ENCODE results near the gene SEPTIN2. TPM values are rescaled to one million over a fixed set of nuclear protein-coding genes. Genes with fewer than 3 reads are reported as not detected.
A peak's percentile ranks its signal among the peaks of the same experiment; 100 is the strongest.
"Not testable (repeated sequence)": the region's sequence is repeated elsewhere in the genome, so short reads cannot be mapped to it uniquely, and the experiment has no call there.

SEPTIN2 gene
- total RNA-seq, 1 experiment from 2014 or later: 500 TPM

- ChIA-PET POLR2A (ENCODE audit: unreplicated experiment) (interaction anchor here (0.6 to 1.3 kb wide), 15 partner anchors 10 to 1082 kb away, joined by 3 to 9 read pairs (median 5); partner anchors contain the start of genes DTYMK and PASK), CTCF (interaction anchor here (0.5 to 0.6 kb wide), 3 partner anchors 134 to 215 kb away, joined by 3 to 7 read pairs (median 3); no protein-coding TSS in a partner anchor)
- peak; percentile 95 to 100 for DNase-seq
- Histone ChIP-seq H3K9me3 (ENCODE audit: insufficient read depth, low read depth) (no peaks in the 10 kb centered on the region), H3K4me1 (replicated peaks; ENCODE audit: insufficient read depth) (peaks cover 39% of the 10 kb centered on the region), H3K9me2 (ENCODE audit: insufficient read depth) (no peaks in the 10 kb centered on the region), H3K36me3 (ENCODE audit: low read depth) (peaks cover 31% of the 10 kb centered on the region), H2AFZ (peak within 1 kb of the TSS; percentile 90), H3K27me3 (ENCODE audit: insufficient read depth, low read depth) (no peaks in the 10 kb centered on the region), H3F3A (ENCODE audit: insufficient read depth, low read depth) (peaks cover 4% of the 10 kb centered on the region), H4K20me1 (ENCODE audit: insufficient read depth) (peaks cover 64% of the 10 kb centered on the region), H3K27ac (peak within 1 kb of the TSS; percentile 96), H3K79me2 (ENCODE audit: low read depth) (peaks cover 92% of the 10 kb centered on the region), H3K4me3 (peak within 1 kb of the TSS; percentile 95), H3K4me2 (peak within 1 kb of the TSS; percentile 91)
- BruUV-seq (replicated peaks): no TSS peak
- intact Hi-C loops (cut with micrococcal nuclease; ENCODE audit: unreplicated experiment): loop anchor here (1.0 to 5.0 kb wide), 6 partner anchors 42 to 417 kb away; partner anchors contain the start of genes FARP2, MTERF4 and STK25
- TF ChIP-seq EZH2 (IDR thresholded peaks at IDR 0.05; ENCODE audit: low read depth) (no peak), CTCF (conservative IDR thresholded peaks at IDR 0.05) (no peak)
Measured at GRCh38 chr2:241315093-241315878, 439 bp upstream of the SEPTIN2 start, which contains the start of gene HDLBP. HDLBP (minus strand) TSS chr2:241315672; CDS start chr2:241266869, 48,803 bp downstream.

GRCh38 chr2:241316825-241317224, 1.1 kb downstream of the SEPTIN2 start:
- H3K4me3 ChIP-seq: peak overlapping the region; percentile 95
- intact Hi-C loops (cut with micrococcal nuclease; ENCODE audit: unreplicated experiment): loop anchor here (5.0 kb wide), 3 partner anchors 40 to 215 kb away; partner anchors contain the start of genes FARP2, MTERF4 and STK25
- H3K36me3 ChIP-seq (ENCODE audit: low read depth): peaks cover 28% of the 10 kb centered on the region
- ChIA-PET CTCF (no interaction called here), POLR2A (ENCODE audit: unreplicated experiment) (interaction anchor here (0.6 kb wide), 1 partner anchor 54 kb away, joined by 3 read pairs; no protein-coding TSS in a partner anchor)
- peaks cover 39% of the 10 kb centered on the region for H3K4me1 ChIP-seq (replicated peaks; ENCODE audit: insufficient read depth)
- H3K27ac ChIP-seq: peak overlapping the region; percentile 65; the same call in 1 of the 2 replicates
- BruUV-seq (replicated peaks): TSS peak; percentile 39
- no peaks in the 10 kb centered on the region for H3K27me3 ChIP-seq (ENCODE audit: insufficient read depth, low read depth)
- peak overlapping the region; percentile 71 for H2AFZ ChIP-seq
- H3F3A ChIP-seq (ENCODE audit: insufficient read depth, low read depth): peaks cover 7% of the 10 kb centered on the region
- H3K9me2 ChIP-seq (ENCODE audit: insufficient read depth): no peaks in the 10 kb centered on the region
- peak overlapping the region; percentile 78 for H3K4me2 ChIP-seq
- H4K20me1 ChIP-seq (ENCODE audit: insufficient read depth): peaks cover 66% of the 10 kb centered on the region
- H3K9me3 ChIP-seq (ENCODE audit: insufficient read depth, low read depth): no peaks in the 10 kb centered on the region
- peaks cover 92% of the 10 kb centered on the region for H3K79me2 ChIP-seq (ENCODE audit: low read depth)
- TF ChIP-seq CTCF (conservative IDR thresholded peaks at IDR 0.05) (no peak), EZH2 (IDR thresholded peaks at IDR 0.05; ENCODE audit: low read depth) (no peak)
- no peak for DNase-seq

- peaks cover 39% of the 10 kb centered on the region for H3K4me1 ChIP-seq (replicated peaks; ENCODE audit: insufficient read depth)
- no peaks in the 10 kb centered on the region for H3K27me3 ChIP-seq (ENCODE audit: insufficient read depth, low read depth)
- H3K4me2 ChIP-seq: peak overlapping the region; percentile 78
- H3K9me3 ChIP-seq (ENCODE audit: insufficient read depth, low read depth): no peaks in the 10 kb centered on the region
- intact Hi-C loops (cut with micrococcal nuclease; ENCODE audit: unreplicated experiment): loop anchor here (5.0 kb wide), 3 partner anchors 40 to 215 kb away; partner anchors contain the start of genes FARP2, MTERF4 and STK25
- H3K36me3 ChIP-seq (ENCODE audit: low read depth): peaks cover 22% of the 10 kb centered on the region
- TF ChIP-seq CTCF (conservative IDR thresholded peaks at IDR 0.05) (no peak), EZH2 (IDR thresholded peaks at IDR 0.05; ENCODE audit: low read depth) (no peak)
- no peak for DNase-seq
- H3K9me2 ChIP-seq (ENCODE audit: insufficient read depth): no peaks in the 10 kb centered on the region
- peaks cover 7% of the 10 kb centered on the region for H3F3A ChIP-seq (ENCODE audit: insufficient read depth, low read depth)
- peaks cover 66% of the 10 kb centered on the region for H4K20me1 ChIP-seq (ENCODE audit: insufficient read depth)
- no TSS peak for BruUV-seq (replicated peaks)
- ChIA-PET CTCF (no interaction called here), POLR2A (ENCODE audit: unreplicated experiment) (interaction anchor here (0.6 kb wide), 1 partner anchor 54 kb away, joined by 3 read pairs; no protein-coding TSS in a partner anchor)
- H3K27ac ChIP-seq: no peak overlapping the region
- H2AFZ ChIP-seq: no peak overlapping the region
- peak overlapping the region; percentile 95 for H3K4me3 ChIP-seq
- H3K79me2 ChIP-seq (ENCODE audit: low read depth): peaks cover 92% of the 10 kb centered on the region
Measured at GRCh38 chr2:241317391-241317790, 1.7 kb downstream of the SEPTIN2 start.

- H2AFZ ChIP-seq; H3K9me3 ChIP-seq (ENCODE audit: insufficient read depth, low read depth); H3K9me2 ChIP-seq (ENCODE audit: insufficient read depth); H3K4me3 ChIP-seq; H3K27me3 ChIP-seq (ENCODE audit: insufficient read depth, low read depth); CTCF ChIA-PET; H3K27ac ChIP-seq; BruUV-seq (replicated peaks); DNase-seq: not testable (repeated sequence)
- Histone ChIP-seq H3K36me3 (ENCODE audit: low read depth) (peaks cover 20% of the 10 kb centered on the region), H4K20me1 (ENCODE audit: insufficient read depth) (peaks cover 72% of the 10 kb centered on the region), H3F3A (ENCODE audit: insufficient read depth, low read depth) (peaks cover 12% of the 10 kb centered on the region), H3K4me1 (replicated peaks; ENCODE audit: insufficient read depth) (peaks cover 34% of the 10 kb centered on the region), H3K4me2 (peak overlapping the region; percentile 78), H3K79me2 (ENCODE audit: low read depth) (peaks cover 92% of the 10 kb centered on the region)
- intact Hi-C loops (cut with micrococcal nuclease; ENCODE audit: unreplicated experiment): loop anchor here (5.0 kb wide), 3 partner anchors 38 to 217 kb away; partner anchors contain the start of genes FARP2, MTERF4 and STK25
- POLR2A ChIA-PET (ENCODE audit: unreplicated experiment): interaction anchor here (0.6 kb wide), 1 partner anchor 241 kb away, joined by 4 read pairs; no protein-coding TSS in a partner anchor
Measured at GRCh38 chr2:241318830-241319229, 3.1 kb downstream of the SEPTIN2 start.
